ACC112 (cell line): Measurements from ENCODE around the gene OTOS.

ENCODE experiments used
- H2AFZ ChIP-seq: fragments of 200-600 bp; sonication (generic); one replicate; pipeline ENCODE4 v1.6.0; 2017; ENCODE audit warnings: antibody characterized with exemption, low read length; ENCODE audit not compliant: unreplicated experiment
- H3K27ac ChIP-seq: fragments of 200-600 bp; sonication (generic); 2 replicates; pipeline ENCODE4 v1.5.1; 2014; ENCODE audit warnings: low read depth, mild to moderate bottlenecking, antibody characterized with exemption, low read length, moderate library complexity
- H3K27me3 ChIP-seq: fragments of 200-600 bp; sonication (generic); 2 replicates; pipeline ENCODE4 v1.6.1; 2014; ENCODE audit warnings: mild to moderate bottlenecking, antibody characterized with exemption, low read length, moderate library complexity, mixed read lengths; ENCODE audit not compliant: insufficient read depth
- H3K36me3 ChIP-seq: fragments of 200-600 bp; sonication (generic); 2 replicates; pipeline ENCODE4 v1.6.1; 2016; ENCODE audit warnings: mild to moderate bottlenecking, antibody characterized with exemption, low read length, moderate library complexity, mixed read lengths; ENCODE audit not compliant: insufficient read depth
- H3K4me1 ChIP-seq: fragments of 200-600 bp; sonication (generic); one replicate; pipeline ENCODE4 v1.6.1; 2016; ENCODE audit warnings: low read length, mixed read lengths; ENCODE audit not compliant: insufficient read depth, unreplicated experiment, control insufficient read depth
- H3K4me3 ChIP-seq: fragments of 200-600 bp; sonication (generic); 2 replicates; pipeline ENCODE4 v1.5.1; 2014; ENCODE audit warnings: mild to moderate bottlenecking, low read depth, low read length
- H3K79me2 ChIP-seq: fragments of 200-600 bp; sonication (generic); one replicate; pipeline ENCODE4 v1.6.0; 2016; ENCODE audit warnings: low read length; ENCODE audit not compliant: control insufficient read depth, unreplicated experiment, insufficient read depth

Gene OTOS

DNA sequence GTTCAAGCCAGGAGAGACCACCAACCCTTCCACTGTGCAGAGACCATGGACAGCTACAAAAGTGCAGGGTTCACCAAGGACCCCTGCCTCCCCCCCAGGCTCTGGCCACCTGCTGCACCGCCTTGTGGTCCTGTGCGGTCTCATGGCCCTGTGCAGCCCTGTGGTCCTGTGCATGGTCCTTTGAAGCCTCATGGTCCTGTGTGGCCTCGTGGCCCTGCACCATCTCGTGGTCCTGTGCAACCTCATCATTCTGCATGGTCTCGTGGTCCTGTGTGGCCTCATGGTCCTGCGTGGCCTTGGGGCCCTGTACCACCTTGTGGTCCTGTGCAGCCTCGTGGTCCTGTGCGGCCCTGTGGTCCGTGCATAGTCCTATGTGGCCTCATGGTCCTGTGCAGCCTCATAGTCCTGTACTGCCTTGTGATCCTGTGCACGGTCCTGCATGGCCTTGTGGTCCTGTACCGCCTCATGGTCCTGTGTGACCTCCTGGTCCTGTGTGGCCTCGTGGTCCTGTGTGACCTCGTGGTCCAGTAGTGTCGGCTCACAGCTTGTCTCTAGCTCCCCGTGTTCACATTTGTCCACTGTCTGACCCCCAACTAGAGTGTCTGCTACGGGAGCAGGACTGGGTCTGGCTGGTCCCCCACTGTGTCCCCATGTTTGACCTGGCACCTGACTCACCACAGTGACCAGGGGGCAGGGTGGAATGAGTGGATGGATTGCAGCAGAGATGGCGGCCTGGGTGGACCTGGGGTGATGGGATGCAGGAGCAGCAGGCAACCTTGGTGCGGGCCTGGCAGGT lies 20.0 kb upstream of the OTOS start:
- H3K27ac ChIP-seq = no peak overlapping the region
- no peak overlapping the region for H3K4me3 ChIP-seq
- no peaks in the 10 kb centered on the region for H3K36me3 ChIP-seq
- peaks cover 10% of the 10 kb centered on the region for H3K27me3 ChIP-seq
- H3K4me1 ChIP-seq = no peaks in the 10 kb centered on the region
- no peaks in the 10 kb centered on the region for H3K79me2 ChIP-seq
- H2AFZ ChIP-seq = no peak overlapping the region

DNA sequence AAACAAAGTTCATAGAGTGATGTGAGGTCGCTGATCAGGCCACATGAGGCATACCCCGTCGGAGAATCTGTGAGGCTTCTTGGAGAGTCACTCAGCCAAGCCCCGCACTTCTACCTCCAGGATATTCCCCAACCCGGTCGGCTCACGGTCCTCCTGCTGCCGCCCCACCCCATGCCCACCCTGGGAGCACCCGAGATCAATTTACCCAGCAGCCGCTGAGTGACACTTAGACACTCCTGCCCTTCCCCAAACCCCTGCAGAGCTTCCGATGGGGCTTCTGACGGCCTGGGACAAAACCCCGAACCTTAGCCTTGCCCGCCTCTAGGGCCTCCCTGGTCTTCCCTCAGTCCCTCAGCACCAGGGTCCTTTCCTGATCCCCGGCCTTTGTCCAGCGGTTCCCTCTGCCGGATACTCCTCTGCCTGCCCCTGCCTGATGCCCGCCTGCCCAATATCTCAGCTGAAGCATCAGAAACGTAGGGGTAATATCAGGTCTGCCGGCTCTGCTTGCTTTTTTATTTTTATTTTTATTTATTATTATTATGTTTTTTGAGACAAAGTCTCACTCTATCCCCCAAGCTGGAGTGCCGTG lies 18.9 kb upstream of the OTOS start:
- Histone ChIP-seq H3K27ac (no peak overlapping the region), H2AFZ (no peak overlapping the region), H3K4me3 (no peak overlapping the region), H3K27me3 (peaks cover 14% of the 10 kb centered on the region), H3K4me1 (no peaks in the 10 kb centered on the region), H3K36me3 (no peaks in the 10 kb centered on the region), H3K79me2 (no peaks in the 10 kb centered on the region)

DNA sequence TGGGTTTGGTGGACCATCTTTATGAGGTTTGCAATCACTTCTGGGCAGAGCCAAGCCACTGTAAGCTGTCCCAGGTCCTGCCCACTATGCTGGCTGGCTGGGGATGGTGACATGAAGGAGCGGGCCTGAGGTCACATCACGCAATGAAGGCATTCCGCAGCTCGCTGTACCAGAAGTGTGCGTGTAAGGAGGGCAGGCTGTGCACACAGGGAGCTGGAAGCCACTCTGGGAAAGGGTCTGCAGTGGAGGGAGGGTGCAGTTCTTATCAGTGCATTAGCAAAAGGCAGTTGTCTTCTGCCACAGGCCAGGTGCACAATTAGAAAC lies 16.7 kb upstream of the OTOS start:
- no peaks in the 10 kb centered on the region for H3K36me3 ChIP-seq
- H3K4me1 ChIP-seq = no peaks in the 10 kb centered on the region
- no peak overlapping the region for H3K27ac ChIP-seq
- H3K4me3 ChIP-seq = no peak overlapping the region
- H3K27me3 ChIP-seq = peaks cover 23% of the 10 kb centered on the region
- no peak overlapping the region for H2AFZ ChIP-seq
- H3K79me2 ChIP-seq = no peaks in the 10 kb centered on the region

DNA sequence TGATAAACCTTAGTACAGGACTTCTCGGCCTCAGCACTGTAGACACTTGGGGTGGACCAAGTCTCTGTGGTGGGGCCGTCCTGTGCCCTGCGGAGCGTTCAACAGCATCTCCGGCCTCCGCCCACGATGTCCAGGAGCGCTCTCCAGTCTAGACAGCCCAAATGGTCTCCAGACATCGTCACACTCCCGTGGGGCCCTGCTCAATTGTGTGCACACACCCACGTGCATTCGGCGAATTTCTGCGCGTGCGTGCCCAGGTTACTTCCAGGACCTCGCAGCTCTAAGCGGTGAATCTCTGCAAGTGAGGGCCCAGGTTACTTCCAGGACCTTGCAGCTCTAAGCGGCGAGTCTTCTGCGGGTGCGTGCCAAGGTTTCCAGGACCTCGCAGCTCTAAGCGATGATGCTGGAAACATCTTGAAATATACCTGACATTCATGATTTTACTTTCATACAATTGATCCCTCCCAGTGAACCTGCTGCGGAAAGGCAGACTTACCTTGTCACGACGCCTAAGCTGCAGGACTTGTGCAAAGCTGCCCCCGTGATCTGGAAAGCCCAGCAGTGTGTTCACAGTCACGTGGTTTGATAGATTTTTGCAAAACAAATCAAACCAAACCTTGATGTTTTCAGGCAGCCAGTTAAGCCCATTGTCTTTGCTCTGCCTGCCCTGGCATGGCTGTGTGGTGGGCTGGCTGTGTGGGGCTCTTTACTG lies 16.1 kb upstream of the OTOS start:
- Histone ChIP-seq H3K27me3 (peaks cover 29% of the 10 kb centered on the region), H3K79me2 (no peaks in the 10 kb centered on the region), H3K27ac (no peak overlapping the region), H3K4me3 (no peak overlapping the region), H2AFZ (no peak overlapping the region), H3K4me1 (no peaks in the 10 kb centered on the region), H3K36me3 (no peaks in the 10 kb centered on the region)

DNA sequence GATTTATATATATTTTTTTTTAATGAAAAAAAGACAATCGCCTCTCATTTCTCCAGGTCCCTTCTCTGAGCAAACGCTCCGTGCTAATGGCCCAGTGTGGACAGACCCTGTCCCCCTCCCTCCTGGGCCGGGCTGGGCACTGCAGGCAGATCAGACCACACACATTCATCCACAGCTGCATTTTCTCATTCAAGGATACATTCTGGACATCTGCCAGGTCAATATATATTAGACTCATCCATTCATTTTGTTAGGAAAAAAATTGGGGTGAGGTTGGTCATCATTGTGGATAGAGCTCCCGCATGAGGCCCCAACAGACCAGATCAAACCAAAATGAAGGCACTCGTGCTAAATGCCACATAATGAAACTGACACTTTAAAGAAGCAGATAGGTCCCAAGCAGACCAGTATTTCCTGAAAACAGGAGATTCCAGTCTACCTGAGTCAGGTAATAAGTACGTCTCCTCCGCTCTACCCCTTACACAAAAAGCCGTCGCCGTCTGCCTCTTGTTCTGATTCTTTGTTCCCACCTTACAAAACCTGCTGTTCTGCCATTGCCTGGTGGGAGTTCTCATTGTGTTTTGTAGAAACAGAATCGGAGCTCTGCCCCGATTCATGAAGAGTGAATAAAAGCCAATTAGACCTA lies 15.4 kb upstream of the OTOS start:
- Histone ChIP-seq H3K27me3 (peaks cover 34% of the 10 kb centered on the region), H3K36me3 (no peaks in the 10 kb centered on the region), H3K4me1 (no peaks in the 10 kb centered on the region), H3K79me2 (no peaks in the 10 kb centered on the region), H3K4me3 (no peak overlapping the region), H3K27ac (no peak overlapping the region), H2AFZ (no peak overlapping the region)

DNA sequence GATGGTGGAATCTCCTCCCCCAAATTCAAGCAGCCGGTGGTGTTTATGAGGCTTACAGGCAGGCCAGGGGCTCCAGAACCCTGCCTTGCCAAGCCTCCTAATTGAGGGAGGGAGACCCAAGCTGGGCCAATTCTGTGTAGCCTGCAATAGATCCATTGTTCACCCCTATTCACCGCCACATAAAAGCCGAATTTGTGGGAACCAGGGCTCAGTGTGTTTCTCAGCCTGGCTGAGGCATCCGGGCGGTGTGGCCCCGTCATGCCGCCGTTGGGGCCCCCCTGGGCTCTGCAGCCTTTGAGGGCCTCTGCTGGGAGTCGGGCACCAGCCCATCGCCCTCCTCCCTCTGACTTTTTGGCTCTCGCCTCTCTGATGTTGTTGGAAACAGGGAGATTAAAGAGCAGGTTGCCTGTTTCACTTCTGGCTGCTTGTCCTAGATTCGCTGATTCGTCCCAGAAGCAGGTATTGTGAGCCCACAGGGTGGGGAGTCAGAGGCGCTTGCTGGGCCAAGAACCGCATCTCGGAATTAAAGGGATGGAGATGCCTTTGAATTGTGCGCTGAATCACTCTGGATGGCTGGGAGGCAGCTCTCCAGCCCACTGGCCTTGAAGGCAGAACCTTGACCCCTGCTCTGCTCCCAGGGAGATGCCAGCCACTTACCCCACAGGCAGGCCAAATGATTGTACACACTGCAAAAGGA lies 14.7 kb upstream of the OTOS start:
- Histone ChIP-seq H3K36me3 (no peaks in the 10 kb centered on the region), H3K4me3 (no peak overlapping the region), H2AFZ (no peak overlapping the region), H3K4me1 (no peaks in the 10 kb centered on the region), H3K27me3 (peaks cover 34% of the 10 kb centered on the region), H3K27ac (no peak overlapping the region), H3K79me2 (no peaks in the 10 kb centered on the region)

DNA sequence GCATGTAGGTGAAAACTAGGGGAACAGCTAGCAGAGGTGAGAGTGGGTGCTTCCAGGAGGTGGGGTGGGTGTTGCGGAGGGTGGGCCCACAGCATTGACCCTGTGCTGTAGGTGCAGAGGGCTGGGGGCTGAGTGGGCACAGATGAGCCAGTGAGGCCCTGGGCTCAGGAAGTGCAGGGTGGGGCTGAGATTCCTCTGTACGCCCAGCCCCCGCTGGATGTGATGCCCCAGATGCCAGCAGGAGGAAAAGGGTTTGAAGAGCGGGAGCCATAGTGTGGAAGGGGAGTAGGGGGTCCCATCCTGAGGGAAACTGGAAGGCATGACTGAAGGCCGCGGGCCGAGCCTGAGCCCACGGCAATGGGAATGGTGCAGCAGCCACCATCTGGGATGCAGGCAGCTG lies 14.1 kb upstream of the OTOS start:
- Histone ChIP-seq H3K79me2 (no peaks in the 10 kb centered on the region), H3K36me3 (no peaks in the 10 kb centered on the region), H3K4me1 (no peaks in the 10 kb centered on the region), H2AFZ (no peak overlapping the region), H3K27ac (no peak overlapping the region), H3K27me3 (peaks cover 34% of the 10 kb centered on the region), H3K4me3 (no peak overlapping the region)

DNA sequence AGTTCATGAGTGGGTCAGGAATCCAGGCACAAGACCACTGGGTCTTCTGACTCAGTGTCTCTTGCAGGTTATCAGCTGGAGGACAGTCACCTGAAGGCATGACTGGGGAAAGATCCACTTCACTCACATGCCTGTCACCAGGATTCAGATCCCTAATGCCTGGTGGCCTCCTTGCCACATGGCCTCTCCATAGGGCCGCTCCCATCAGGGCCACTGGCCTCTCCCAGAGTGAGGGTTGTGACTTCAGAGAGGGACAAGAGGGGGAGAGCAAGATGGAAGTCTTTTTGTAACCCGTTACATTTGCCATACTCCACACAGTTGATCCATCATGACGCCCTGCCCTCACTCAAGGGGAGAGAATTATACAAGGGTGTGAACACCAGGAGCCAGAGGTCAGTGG lies 13.0 kb upstream of the OTOS start:
- H2AFZ ChIP-seq = no peak overlapping the region
- no peak overlapping the region for H3K27ac ChIP-seq
- H3K4me3 ChIP-seq = no peak overlapping the region
- H3K36me3 ChIP-seq = no peaks in the 10 kb centered on the region
- peaks cover 34% of the 10 kb centered on the region for H3K27me3 ChIP-seq
- no peaks in the 10 kb centered on the region for H3K4me1 ChIP-seq
- H3K79me2 ChIP-seq = no peaks in the 10 kb centered on the region

DNA sequence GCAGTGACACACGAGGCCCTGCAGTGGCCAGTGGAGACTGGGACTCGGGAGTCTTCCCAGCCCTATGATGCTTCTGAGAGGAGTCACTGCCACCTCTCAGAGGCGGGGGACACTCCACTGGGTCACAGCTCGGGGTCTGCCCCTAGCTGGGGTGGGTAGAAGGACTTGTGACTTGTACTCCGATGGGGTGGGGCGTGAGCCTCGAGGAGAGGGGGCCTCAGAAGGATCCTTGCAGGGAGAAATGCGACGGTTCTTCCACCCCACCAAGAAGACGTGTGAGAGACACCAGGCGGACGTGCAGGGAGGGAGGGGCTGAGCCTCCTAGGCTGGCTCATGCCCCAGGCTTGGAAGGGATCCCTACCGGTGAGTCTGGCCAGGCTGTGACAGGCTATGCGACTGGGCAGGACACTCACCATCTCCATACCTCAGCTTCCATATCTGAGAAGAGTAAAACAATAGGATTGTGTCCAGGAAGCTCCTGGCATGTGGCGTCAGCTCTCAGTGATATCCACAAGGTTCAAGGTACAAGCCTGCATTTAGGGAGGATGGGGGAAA lies 11.1 kb upstream of the OTOS start:
- Histone ChIP-seq H2AFZ (no peak overlapping the region), H3K4me3 (no peak overlapping the region), H3K36me3 (no peaks in the 10 kb centered on the region), H3K79me2 (no peaks in the 10 kb centered on the region), H3K27ac (no peak overlapping the region), H3K4me1 (no peaks in the 10 kb centered on the region), H3K27me3 (peaks cover 34% of the 10 kb centered on the region)
